ENCODE data around the gene KRTAP12-3.
"Not testable (repeated sequence)": the region's sequence is repeated elsewhere in the genome, so short reads cannot be mapped to it uniquely, and the experiment has no call there.

Gene KRTAP12-3

GRCh38 chr21:44656868-44657267, 864 bp upstream of the KRTAP12-3 start:
- H3K27ac ChIP-seq: no peak overlapping the region
- TF ChIP-seq CTCF (conservative IDR thresholded peaks at IDR 0.05): no peak

GRCh38 chr21:44658541-44658910, 794 bp downstream of the KRTAP12-3 start:
- TF ChIP-seq CTCF (conservative IDR thresholded peaks at IDR 0.05): no peak
- no peak overlapping the region for H3K27ac ChIP-seq

- H3K27ac ChIP-seq: no peak overlapping the region
- no peak for TF ChIP-seq CTCF (conservative IDR thresholded peaks at IDR 0.05)
These were observed 1.3 kb downstream of the KRTAP12-3 start for GRCh38 chr21:44658913-44659595.

GRCh38 chr21:44661567-44661966, 3.8 kb downstream of the KRTAP12-3 start:
- H3K27ac ChIP-seq: not testable (repeated sequence)

GRCh38 chr21:44664691-44665090, 7.0 kb downstream of the KRTAP12-3 start:
- H3K27ac ChIP-seq: no peak overlapping the region
- TF ChIP-seq CTCF (conservative IDR thresholded peaks at IDR 0.05): no peak

- TF ChIP-seq CTCF (conservative IDR thresholded peaks at IDR 0.05): no peak
- no peak within 1 kb of the TSS for H3K27ac ChIP-seq
These were observed 8.9 kb downstream of the KRTAP12-3 start, which contains the start of gene KRTAP12-2 for GRCh38 chr21:44666401-44667320. TSS of gene KRTAP12-2 (minus strand) at chr21:44666927. CDS start at chr21:44666886, 41 bp downstream.

GRCh38 chr21:44667612-44668011, 9.9 kb downstream of the KRTAP12-3 start:
- H3K27ac ChIP-seq: no peak overlapping the region
- TF ChIP-seq CTCF (conservative IDR thresholded peaks at IDR 0.05): no peak
